ENCODE results near the gene ADGRD1.

Gene ADGRD1

GRCh38 chr12:131007031-131007739, 53.5 kb downstream of the ADGRD1 start:
- DNase-seq (ENCODE audit: low spot score): no peak

- DNase-seq (ENCODE audit: low spot score): no peak
These were observed 54.0 kb downstream of the ADGRD1 start for GRCh38 chr12:131007740-131008117.

- DNase-seq (ENCODE audit: low spot score): no peak
These were observed 54.6 kb downstream of the ADGRD1 start for GRCh38 chr12:131008131-131008912.

- no peak for DNase-seq (ENCODE audit: low spot score)
These were observed 55.2 kb downstream of the ADGRD1 start for GRCh38 chr12:131008913-131009270.

GRCh38 chr12:131009595-131010395, 56.1 kb downstream of the ADGRD1 start:
- no peak for DNase-seq (ENCODE audit: low spot score)

- DNase-seq (ENCODE audit: low spot score): no peak
These were observed 56.9 kb downstream of the ADGRD1 start for GRCh38 chr12:131010396-131011131.

- no peak for DNase-seq (ENCODE audit: low spot score)
These were observed 57.7 kb downstream of the ADGRD1 start for GRCh38 chr12:131011165-131012079.

GRCh38 chr12:131012279-131013069, 58.8 kb downstream of the ADGRD1 start:
- DNase-seq (ENCODE audit: low spot score): no peak

GRCh38 chr12:131013118-131013517, 59.4 kb downstream of the ADGRD1 start:
- DNase-seq (ENCODE audit: low spot score): no peak

- no peak for DNase-seq (ENCODE audit: low spot score)
These were observed 60.6 kb downstream of the ADGRD1 start for GRCh38 chr12:131014343-131014742.

- no peak for DNase-seq (ENCODE audit: low spot score)
These were observed 62.1 kb downstream of the ADGRD1 start for GRCh38 chr12:131015581-131016337.

GRCh38 chr12:131017477-131017991, 63.8 kb downstream of the ADGRD1 start:
- no peak for DNase-seq (ENCODE audit: low spot score)

GRCh38 chr12:131018019-131018620, 64.4 kb downstream of the ADGRD1 start:
- DNase-seq (ENCODE audit: low spot score): no peak

GRCh38 chr12:131018808-131019397, 65.2 kb downstream of the ADGRD1 start:
- no peak for DNase-seq (ENCODE audit: low spot score)

- no peak for DNase-seq (ENCODE audit: low spot score)
These were observed 66.8 kb downstream of the ADGRD1 start for GRCh38 chr12:131020326-131021153.

- DNase-seq (ENCODE audit: low spot score): no peak
These were observed 67.4 kb downstream of the ADGRD1 start for GRCh38 chr12:131021154-131021541.

- no peak for DNase-seq (ENCODE audit: low spot score)
These were observed 70.3 kb downstream of the ADGRD1 start for GRCh38 chr12:131024026-131024425.

All from iPS-NIHi11 (cell line).